Measurements from ENCODE around the gene DNAL1. TPM values are rescaled to one million over a fixed set of nuclear protein-coding genes. Genes with fewer than 3 reads are reported as not detected.

The DNAL1 gene
- total and polyA plus RNA-seq, 2 of the 4 experiments (the other 2 are of a cell fraction): 4.5 to 5.4 TPM

GRCh38 chr14:73663548-73664212 is 18.9 kb downstream of the DNAL1 start:
- no peak for TF ChIP-seq SMC3 (IDR thresholded peaks at IDR 0.05; ENCODE audit: low read depth, low read length)
- TF ChIP-seq NFE2L2 (IDR thresholded peaks at IDR 0.05; ENCODE audit: low read depth, low read length): no peak
- TF ChIP-seq CTCF (conservative IDR thresholded peaks at IDR 0.05; ENCODE audit: low read depth, low read length): no peak
- no peak for TF ChIP-seq MAZ (IDR thresholded peaks at IDR 0.05; ENCODE audit: borderline replicate concordance, low read depth, low read length)
- no peak for TF ChIP-seq CHD1 (IDR thresholded peaks at IDR 0.05; ENCODE audit: low read depth, low read length)
- TF ChIP-seq RCOR1 (IDR thresholded peaks at IDR 0.05; ENCODE audit: insufficient replicate concordance, low read length): no peak
- no peak for TF ChIP-seq RAD21 (IDR thresholded peaks at IDR 0.05; ENCODE audit: low read length)
- no peak for TF ChIP-seq RFX5 (IDR thresholded peaks at IDR 0.05; ENCODE audit: low read depth, low read length)
- Histone ChIP-seq H3K56ac (ENCODE audit: extremely low read depth, insufficient read depth, low read length) (no peak overlapping the region), H3K36me3 (ENCODE audit: control insufficient read depth, insufficient read depth, low read length) (peaks cover 2% of the 10 kb centered on the region; the same call in 1 of the 2 replicates), H3K4me1 (ENCODE audit: control insufficient read depth, insufficient read depth, low read length) (no peaks in the 10 kb centered on the region), H2AFZ (replicated peaks; ENCODE audit: low read length, poor library complexity) (no peak overlapping the region), H2BK15ac (ENCODE audit: low read depth, low read length) (no peak overlapping the region), H3K9ac (ENCODE audit: low read depth, low read length) (no peak overlapping the region), H3K79me1 (ENCODE audit: low read depth in 1 of 2, low read length in 2 of 2) (no peaks in the 10 kb centered on the region; a peak in 1 of 4 replicates), H3K23ac (ENCODE audit: low read depth, low read length) (no peak overlapping the region), H3K27ac (ENCODE audit: insufficient read depth, low read length) (no peak overlapping the region), H3K9me1 (ENCODE audit: insufficient read depth, low read length) (no peaks in the 10 kb centered on the region), H4K20me1 (ENCODE audit: insufficient read depth, low read length) (no peaks in the 10 kb centered on the region; the same call in 1 of the 2 replicates), H2BK20ac (ENCODE audit: low read depth, low read length) (no peak overlapping the region), H2AK5ac (ENCODE audit: low read depth, low read length) (no peak overlapping the region), H3K4ac (ENCODE audit: low read depth, low read length) (no peak overlapping the region), H3K4me3 (ENCODE audit: insufficient read depth, low read depth, low read length) (no peak overlapping the region), H2BK120ac (ENCODE audit: low read depth, low read length) (no peak overlapping the region), H3K14ac (replicated peaks; ENCODE audit: low read depth, low read length) (no peak overlapping the region), H2AK9ac (replicated peaks; ENCODE audit: low read depth, low read length, poor library complexity) (no peak overlapping the region), H4K5ac (ENCODE audit: low read depth, low read length) (no peak overlapping the region), H4K91ac (ENCODE audit: insufficient read depth, low read depth, low read length) (no peak overlapping the region), H3K27me3 (ENCODE audit: control insufficient read depth, insufficient read depth, low read length) (no peaks in the 10 kb centered on the region), H3K4me2 (ENCODE audit: low read depth, low read length) (no peak overlapping the region), H2BK5ac (ENCODE audit: low read depth, low read length, poor library complexity, severe bottlenecking) (no peak overlapping the region), H3K18ac (ENCODE audit: low read depth, low read length) (no peak overlapping the region), H3K9me3 (ENCODE audit: control insufficient read depth, insufficient read depth, low read length) (no peaks in the 10 kb centered on the region), H4K8ac (ENCODE audit: low read depth in 2 of 2, low read length in 2 of 2) (no peak overlapping the region)
- intact Hi-C loops (cut with micrococcal nuclease) (no loop called here), in situ Hi-C loops (cut with MboI; ENCODE audit: low sequenced_read_pairs) (no loop called here), dilution Hi-C loops (cut with HindIII; ENCODE audit: low sequenced_read_pairs, unreplicated experiment) (no loop called here)
- ChIA-PET CTCF (interaction anchor here (0.6 kb wide), 1 partner anchor 139 kb away, joined by 4 read pairs; no protein-coding TSS in a partner anchor), POLR2A (ENCODE audit: unreplicated experiment) (no interaction called here)
- no TSS peak for BruUV-seq (replicated peaks)
- ATAC-seq (ENCODE audit: low read depth): no peak
- no peak for DNase-seq

Measured in IMR-90 (cell line).